Medulla oblongata (tissue), 1 donor: Measurements from ENCODE around the gene HERC4.
"Not testable (repeated sequence)": the region's sequence is repeated elsewhere in the genome, so short reads cannot be mapped to it uniquely, and the experiment has no call there.

ENCODE experiments used
- DNase-seq: peaks from one replicate; pipeline ENCODE4 v3.0.0-alpha.2; 2015; ENCODE audit errors: extremely low spot score

HERC4 gene

DNA sequence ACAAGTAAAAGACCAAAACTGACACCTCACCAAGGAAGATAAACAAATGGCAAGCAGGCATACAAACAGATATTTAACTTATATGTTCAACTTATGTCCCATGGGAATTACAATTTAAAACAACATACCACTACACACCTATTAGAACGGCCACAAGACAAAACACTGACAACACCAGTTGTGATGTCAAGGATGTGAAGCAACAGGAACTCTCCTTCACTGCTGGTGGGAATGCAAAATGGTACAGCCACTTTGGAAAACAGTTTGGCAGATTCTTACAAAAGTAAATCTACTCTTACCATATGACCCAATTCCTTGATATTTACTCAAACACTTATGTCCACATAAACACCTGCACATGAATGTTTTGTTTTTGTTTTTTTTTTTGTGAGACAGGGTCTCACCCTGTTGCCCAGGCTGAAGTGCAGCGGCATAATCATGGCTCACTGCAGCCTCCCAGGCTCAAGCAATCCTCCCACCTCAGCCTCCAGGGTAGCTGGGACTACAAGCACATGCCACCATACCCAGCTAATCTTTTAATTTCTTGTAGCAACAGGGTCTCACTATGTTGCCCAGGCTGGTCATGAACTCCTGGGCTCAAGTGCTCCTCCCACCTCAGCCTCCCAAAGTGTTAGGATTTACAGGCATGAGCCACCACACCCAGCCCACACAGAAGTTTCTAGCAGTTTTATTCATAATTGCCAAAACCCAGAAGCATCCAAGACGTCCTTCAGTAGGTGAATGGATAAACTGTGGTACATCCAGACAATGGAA is 27.3 kb downstream of the HERC4 start:
- no peak for DNase-seq

- DNase-seq, result no peak
Observed at GRCh38 chr10:68047122-68047521, 28.0 kb downstream of the HERC4 start.

- DNase-seq, result no peak
Observed at GRCh38 chr10:68046642-68047041, 28.4 kb downstream of the HERC4 start.

GRCh38 chr10:68043030-68043429 is 32.1 kb downstream of the HERC4 start:
- no peak for DNase-seq

DNA sequence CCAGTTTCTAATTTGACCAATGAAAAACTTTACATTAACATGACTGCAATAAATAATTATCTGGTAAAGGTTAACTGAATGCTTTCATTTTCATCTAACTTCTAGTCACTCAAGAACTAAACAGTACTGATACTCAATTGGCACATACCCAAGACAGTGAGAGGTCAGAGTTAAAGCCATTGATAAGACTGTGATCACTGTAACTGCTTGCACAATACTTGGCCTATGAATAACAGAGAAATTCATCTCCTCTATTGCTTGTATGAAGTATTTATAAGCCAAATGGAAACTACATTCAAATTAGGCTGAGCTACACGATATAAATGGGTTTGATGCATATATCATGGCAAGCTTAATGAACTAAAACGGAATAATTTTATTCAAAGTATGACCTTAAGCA is 43.0 kb downstream of the HERC4 start:
- no peak for DNase-seq

- DNase-seq, result no peak
Observed at GRCh38 chr10:68027429-68027828, 47.7 kb downstream of the HERC4 start.

- DNase-seq, result no peak
Observed at GRCh38 chr10:68023292-68023691, 51.8 kb downstream of the HERC4 start.

GRCh38 chr10:68022324-68022723 is 52.8 kb downstream of the HERC4 start:
- DNase-seq, result not testable (repeated sequence)

- DNase-seq, result not testable (repeated sequence)
Observed at GRCh38 chr10:68016519-68016918, 58.6 kb downstream of the HERC4 start.

DNA sequence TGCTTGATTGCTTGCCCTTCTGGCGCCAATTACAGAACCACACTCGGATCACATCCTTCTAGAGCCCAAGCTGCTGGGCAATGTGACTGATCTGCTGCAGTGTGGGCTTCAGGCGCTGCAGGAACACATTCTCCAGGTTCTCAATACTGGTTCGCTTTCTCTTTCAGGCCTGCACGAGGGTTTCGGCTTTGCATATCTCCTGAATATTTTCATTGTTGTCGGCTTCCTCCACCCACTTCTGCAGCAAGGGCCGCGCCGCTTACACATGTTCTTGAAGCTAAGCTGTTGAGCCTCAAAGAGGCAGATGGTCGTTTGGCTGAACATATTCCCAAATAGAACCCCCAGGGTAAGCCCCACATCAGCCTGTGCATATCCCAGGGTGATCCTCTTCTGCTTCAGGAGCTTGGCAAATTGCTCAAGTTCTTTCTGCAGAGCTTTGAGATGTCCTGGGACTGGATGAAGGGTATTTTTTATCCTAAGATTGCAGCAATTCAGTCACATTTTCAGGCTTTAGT is 64.6 kb downstream of the HERC4 start:
- DNase-seq, result peak; percentile 6

DNA sequence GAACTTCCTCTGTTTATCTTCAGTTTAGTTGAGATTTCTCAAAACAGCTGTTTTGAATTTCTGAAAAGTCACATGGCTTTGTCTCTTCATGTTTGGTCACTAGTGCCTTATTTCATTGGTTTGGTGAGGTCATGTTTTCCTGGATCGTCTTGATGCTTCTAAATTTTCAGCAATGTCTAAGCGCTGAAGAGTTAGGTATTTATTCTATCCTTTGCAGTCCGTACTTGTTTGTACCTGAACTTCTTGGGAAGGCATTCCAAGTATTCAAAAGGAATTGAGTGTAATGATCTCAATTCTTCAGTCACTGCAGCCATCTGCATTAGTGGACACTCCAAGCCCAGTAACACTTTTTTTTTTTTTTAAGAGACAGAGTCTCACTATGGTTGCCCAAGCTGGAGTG is 67.7 kb downstream of the HERC4 start:
- DNase-seq, result no peak

DNA sequence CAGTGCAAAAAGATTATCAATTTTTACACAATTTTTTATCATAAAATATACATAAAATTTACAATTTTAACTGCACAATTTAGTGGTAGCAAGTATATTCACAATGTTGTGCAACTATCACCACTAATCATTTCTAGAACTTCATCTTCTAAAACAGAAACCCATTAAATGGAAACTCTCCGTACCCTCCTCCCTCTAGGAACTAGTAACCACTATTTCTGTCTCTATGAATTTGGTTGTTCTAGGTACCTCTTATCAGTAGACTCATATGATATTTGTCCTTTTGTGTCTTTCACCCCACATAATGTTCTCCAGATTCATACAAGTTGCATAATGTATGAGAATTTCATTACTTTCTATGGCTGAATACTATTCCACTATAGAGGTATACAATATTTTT is 73.5 kb downstream of the HERC4 start:
- DNase-seq, result no peak

DNA sequence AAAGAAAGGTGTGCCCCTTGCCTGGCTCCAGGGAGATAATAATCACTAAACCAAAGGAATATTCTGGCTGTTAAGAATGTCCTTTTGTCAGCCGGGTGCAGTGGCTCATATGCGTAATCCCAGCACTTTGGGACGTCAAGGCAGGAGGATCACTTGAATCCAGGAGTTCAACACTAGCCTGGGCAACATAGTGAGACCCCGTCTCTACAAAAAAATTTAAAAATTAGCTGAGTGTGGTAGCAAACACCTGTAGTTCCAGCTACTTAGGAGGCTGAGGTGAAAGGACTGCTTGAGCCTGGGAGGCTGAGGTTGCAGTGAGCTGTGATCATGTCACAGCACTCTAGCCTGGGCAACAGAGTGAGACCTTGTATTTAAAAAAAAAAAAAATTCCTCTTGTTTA is 74.1 kb downstream of the HERC4 start:
- no peak for DNase-seq

DNA sequence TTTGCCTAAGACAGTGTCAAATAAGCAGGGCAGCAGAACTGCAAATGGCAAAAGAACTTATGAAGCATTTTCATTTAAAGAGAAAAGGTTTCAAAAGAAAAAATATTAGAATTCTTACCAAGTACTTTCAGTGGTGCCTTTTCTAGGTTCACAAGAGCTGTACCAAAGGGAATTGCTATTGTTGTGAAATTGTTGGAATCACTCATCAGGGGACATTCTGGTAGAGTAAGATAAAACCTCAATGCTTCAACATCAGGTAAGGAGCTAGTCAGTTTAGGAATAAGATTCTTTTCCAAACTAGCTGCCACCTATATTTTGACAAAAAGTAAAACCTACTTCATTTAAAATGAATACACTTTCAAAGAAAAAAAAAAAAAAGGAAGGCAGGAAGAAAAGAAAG is 85.0 kb downstream of the HERC4 start:
- no peak for DNase-seq

- no peak for DNase-seq
Observed at GRCh38 chr10:67988606-67989005, 86.5 kb downstream of the HERC4 start.

- not testable (repeated sequence) for DNase-seq
Observed at GRCh38 chr10:67982603-67983002, 92.5 kb downstream of the HERC4 start.

DNA sequence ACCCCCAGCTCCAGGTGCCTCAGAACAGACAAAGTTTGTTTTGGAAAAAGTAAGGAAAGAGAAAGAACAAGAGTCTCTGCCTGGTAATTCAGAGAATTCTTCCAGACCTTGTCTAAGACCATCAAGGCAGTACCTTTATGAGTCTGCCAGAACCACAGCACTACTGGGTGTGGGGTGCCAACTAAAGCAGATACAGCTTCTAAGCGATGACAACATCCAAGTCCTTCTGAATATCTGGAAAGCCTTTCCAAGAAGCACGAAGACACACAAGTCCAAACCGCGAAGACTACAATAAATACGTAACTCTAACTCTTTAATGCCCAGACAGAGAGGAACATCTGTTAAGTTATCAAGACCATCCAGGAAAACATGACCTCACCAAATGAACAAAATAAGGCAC is 96.3 kb downstream of the HERC4 start:
- no peak for DNase-seq

- DNase-seq, result no peak
Observed at GRCh38 chr10:67977251-67977650, 97.8 kb downstream of the HERC4 start.

DNA sequence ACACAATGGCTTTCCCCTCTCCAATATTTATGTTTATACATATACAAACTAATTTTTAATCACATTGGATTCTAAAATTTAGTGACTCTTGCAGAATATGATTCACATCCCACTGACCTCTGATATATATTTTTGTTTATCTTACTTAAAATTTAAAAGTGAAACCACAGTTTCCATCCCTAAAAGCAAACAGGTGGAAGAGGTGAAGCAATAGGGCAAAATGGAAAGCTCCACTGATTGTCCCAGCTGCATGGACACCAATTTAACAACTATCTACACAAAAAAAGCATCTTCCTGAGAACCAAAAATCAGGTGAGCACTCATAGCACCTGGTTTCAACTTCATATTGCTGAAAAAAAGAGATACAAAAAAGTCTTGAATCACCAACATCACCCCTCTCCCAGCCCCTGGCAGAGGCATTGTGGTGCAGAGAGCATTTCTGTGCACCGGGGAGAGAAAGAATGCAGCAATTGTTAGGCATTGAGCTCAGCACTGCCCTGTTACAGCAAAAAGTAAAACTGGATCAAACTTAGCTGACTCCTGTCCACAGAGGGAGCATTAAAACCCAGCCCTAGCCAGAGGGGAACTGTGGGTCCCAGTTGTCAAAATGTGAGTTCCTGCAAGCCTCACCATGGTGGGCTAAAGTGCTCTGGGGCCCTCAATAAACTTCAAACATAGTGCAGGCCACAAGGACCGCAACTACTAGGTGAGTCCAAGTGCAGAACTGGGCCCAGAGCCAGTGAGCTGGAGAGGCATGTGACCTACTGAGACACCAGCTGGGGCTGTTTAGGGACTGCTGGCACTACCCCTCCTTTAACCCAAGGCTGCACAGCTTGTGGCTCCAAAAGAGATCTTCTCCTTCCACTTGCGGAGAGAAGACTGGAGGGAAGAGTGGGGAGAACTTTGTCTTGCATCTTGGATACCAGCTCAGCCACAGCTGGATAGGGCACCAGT is 98.5 kb downstream of the HERC4 start:
- peak; percentile 5 for DNase-seq

- DNase-seq, result no peak
Observed at GRCh38 chr10:67975871-67976270, 99.2 kb downstream of the HERC4 start.

DNA sequence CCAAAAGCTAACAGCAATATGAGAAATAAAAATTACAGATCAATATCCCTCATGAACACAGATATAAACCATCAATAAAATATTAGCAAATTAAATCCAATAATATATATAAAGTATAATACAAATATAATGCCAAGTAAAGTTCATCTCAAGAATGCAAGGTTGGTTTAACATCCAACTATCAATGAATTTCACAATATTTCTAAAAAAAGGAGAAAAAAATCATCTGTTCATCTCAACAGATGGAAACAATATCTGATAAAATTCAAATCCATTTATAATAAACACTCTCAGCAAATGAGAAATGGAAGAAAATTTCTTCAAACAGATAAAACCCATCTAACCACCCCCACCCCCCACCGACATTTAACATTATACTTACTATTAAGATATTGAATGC is 103.8 kb downstream of the HERC4 start:
- DNase-seq, result no peak

GRCh38 chr10:67969875-67970274 is 105.2 kb downstream of the HERC4 start:
- no peak for DNase-seq

GRCh38 chr10:67966035-67966434 is 109.0 kb downstream of the HERC4 start:
- not testable (repeated sequence) for DNase-seq
